Measurements from ENCODE around the gene URB2. TPM values are rescaled to one million over a fixed set of nuclear protein-coding genes. Genes with fewer than 3 reads are reported as not detected.

Gene URB2
- 7.7 and 9.0 TPM in 2 replicates for total RNA-seq

GRCh38 chr1:229625915-229626831, at the start of gene URB2, which contains the start of gene TAF5L:
URB2 (plus strand) TSS chr1:229626247; CDS start chr1:229627634, 1,387 bp downstream.
TAF5L (minus strand) TSS chr1:229626122; CDS start chr1:229614482, 11,640 bp downstream.
- peaks cover 27% of the 10 kb centered on the region for H4K20me1 ChIP-seq (ENCODE audit: insufficient read depth, low read length)
- peaks cover 83% of the 10 kb centered on the region for H3K79me2 ChIP-seq (ENCODE audit: insufficient read depth, low read length)
- no peaks in the 10 kb centered on the region for H3K27me3 ChIP-seq (ENCODE audit: insufficient read depth, low read length)
- peaks cover 44% of the 10 kb centered on the region for H3K4me1 ChIP-seq (ENCODE audit: insufficient read depth, low read length)
- H3K9me3 ChIP-seq (ENCODE audit: low read depth, low read length) = no peaks in the 10 kb centered on the region
- peak; percentile 100 for DNase-seq (ENCODE audit: insufficient read length, low spot score, missing footprints)
- peak within 1 kb of the TSS; percentile 69 for H2AFZ ChIP-seq (ENCODE audit: low read length)
- H3K4me2 ChIP-seq (ENCODE audit: insufficient read depth, low read length) = peak within 1 kb of the TSS; percentile 93
- H3K4me3 ChIP-seq (ENCODE audit: insufficient read depth, low read length) = peak within 1 kb of the TSS; percentile 96
- peak within 1 kb of the TSS; percentile 66 for H3K27ac ChIP-seq (ENCODE audit: low read depth, low read length)
- H3K36me3 ChIP-seq (ENCODE audit: insufficient read depth, low read length) = no peaks in the 10 kb centered on the region
- no peak for TF ChIP-seq CTCF (IDR thresholded peaks at IDR 0.05; ENCODE audit: extremely low read depth, low read depth, low read length)

- Histone ChIP-seq H3K27ac (ENCODE audit: low read depth, low read length) (no peak overlapping the region), H3K79me2 (ENCODE audit: insufficient read depth, low read length) (no peaks in the 10 kb centered on the region), H3K27me3 (ENCODE audit: insufficient read depth, low read length) (peaks cover 3% of the 10 kb centered on the region), H2AFZ (ENCODE audit: low read length) (peak overlapping the region; percentile 85), H3K4me2 (ENCODE audit: insufficient read depth, low read length) (peak overlapping the region; percentile 65), H3K4me1 (ENCODE audit: insufficient read depth, low read length) (peaks cover 9% of the 10 kb centered on the region), H3K36me3 (ENCODE audit: insufficient read depth, low read length) (no peaks in the 10 kb centered on the region), H3K4me3 (ENCODE audit: insufficient read depth, low read length) (peak overlapping the region; percentile 48), H4K20me1 (ENCODE audit: insufficient read depth, low read length) (no peaks in the 10 kb centered on the region), H3K9me3 (ENCODE audit: low read depth, low read length) (no peaks in the 10 kb centered on the region)
- TF ChIP-seq CTCF (IDR thresholded peaks at IDR 0.05; ENCODE audit: extremely low read depth, low read depth, low read length) = no peak
- no peak for DNase-seq (ENCODE audit: insufficient read length, low spot score, missing footprints)
Measured at GRCh38 chr1:229578168-229579058, 47.6 kb upstream of the URB2 start.

- Histone ChIP-seq H3K27ac (ENCODE audit: low read depth, low read length) (no peak overlapping the region), H4K20me1 (ENCODE audit: insufficient read depth, low read length) (no peaks in the 10 kb centered on the region), H3K79me2 (ENCODE audit: insufficient read depth, low read length) (no peaks in the 10 kb centered on the region), H3K4me2 (ENCODE audit: insufficient read depth, low read length) (peak overlapping the region; percentile 65), H3K36me3 (ENCODE audit: insufficient read depth, low read length) (no peaks in the 10 kb centered on the region), H3K9me3 (ENCODE audit: low read depth, low read length) (no peaks in the 10 kb centered on the region), H3K4me1 (ENCODE audit: insufficient read depth, low read length) (peaks cover 9% of the 10 kb centered on the region), H3K27me3 (ENCODE audit: insufficient read depth, low read length) (no peaks in the 10 kb centered on the region), H3K4me3 (ENCODE audit: insufficient read depth, low read length) (peak overlapping the region; percentile 48), H2AFZ (ENCODE audit: low read length) (peak overlapping the region; percentile 85)
- no peak for DNase-seq (ENCODE audit: insufficient read length, low spot score, missing footprints)
- no peak for TF ChIP-seq CTCF (IDR thresholded peaks at IDR 0.05; ENCODE audit: extremely low read depth, low read depth, low read length)
Measured at GRCh38 chr1:229579059-229579673, 46.9 kb upstream of the URB2 start.
